Large intestine (tissue), 3 donors: ENCODE results near the gene DERA. TPM values are rescaled to one million over a fixed set of nuclear protein-coding genes. Genes with fewer than 3 reads are reported as not detected.
A peak's percentile ranks its signal among the peaks of the same experiment; 100 is the strongest.
"Not testable (repeated sequence)": the region's sequence is repeated elsewhere in the genome, so short reads cannot be mapped to it uniquely, and the experiment has no call there.

Source experiments
- DNase-seq, 2 donors: peaks; one replicate each; pipeline versions ENCODE4 v3.0.0 to v3.0.0-alpha.2; 2013
- H3K27ac ChIP-seq: one replicate; pipeline ENCODE4 v1.5.1; 2013; ENCODE audit warnings: low read length
- H3K27me3 ChIP-seq: 2 replicates; pipeline ENCODE4 v1.6.1; 2013; ENCODE audit warnings: low read length; ENCODE audit not compliant: control insufficient read depth, insufficient read depth
- H3K36me3 ChIP-seq: 2 replicates; pipeline ENCODE4 v1.6.1; 2013; ENCODE audit warnings: low read length; ENCODE audit not compliant: control insufficient read depth, insufficient read depth
- H3K4me1 ChIP-seq: one replicate; pipeline ENCODE4 v1.6.1; 2013; ENCODE audit warnings: low read length; ENCODE audit not compliant: control insufficient read depth, insufficient read depth
- H3K4me3 ChIP-seq: one replicate; pipeline ENCODE4 v1.5.1; 2013; ENCODE audit warnings: low read length
- H3K9me3 ChIP-seq: one replicate; pipeline ENCODE4 v1.6.1; 2013; ENCODE audit warnings: mild to moderate bottlenecking, low read depth, low read length, moderate library complexity; ENCODE audit not compliant: control insufficient read depth
- WGBS: methylation state at CpG from one replicate; pipeline ENCODE4 v1.1.5; 2013; ENCODE audit warnings: low lambda C conversion rate; ENCODE audit not compliant: insufficient coverage; 5-methylcytosine and 5-hydroxymethylcytosine counted together
- polyA plus RNA-seq: library from polyadenylated mRNA; unstranded; fragments of 120-200 nt; gene quantifications from one replicate; pipeline ENCODE4 v1.2.1, GENCODE V29; 2013

The DERA gene
- polyA plus RNA-seq, 1 donor, result 68.0 TPM

GRCh38 chr12:15997910-15998309 is 86.8 kb downstream of the DERA start:
- peaks cover 16% of the 10 kb centered on the region for H3K4me1 ChIP-seq
- no peak overlapping the region for H3K4me3 ChIP-seq
- H3K36me3 ChIP-seq, result peaks cover 12% of the 10 kb centered on the region
- H3K27ac ChIP-seq, result no peak overlapping the region
- no peaks in the 10 kb centered on the region for H3K27me3 ChIP-seq
- no CpG with 5 or more reads among the region's 2 CpGs for WGBS
- H3K9me3 ChIP-seq, result no peaks in the 10 kb centered on the region
- no peak for DNase-seq

- Histone ChIP-seq H3K4me1 (peaks cover 3% of the 10 kb centered on the region), H3K27ac (no peak overlapping the region), H3K36me3 (peaks cover 31% of the 10 kb centered on the region), H3K27me3 (no peaks in the 10 kb centered on the region), H3K4me3 (no peak overlapping the region), H3K9me3 (no peaks in the 10 kb centered on the region)
- DNase-seq, result no peak
Observed at GRCh38 chr12:16002880-16003279, 91.7 kb downstream of the DERA start.

- H3K4me3 ChIP-seq, result no peak overlapping the region
- DNase-seq, result no peak
Observed at GRCh38 chr12:16003460-16003859, 92.3 kb downstream of the DERA start.

GRCh38 chr12:16006752-16007151 is 95.6 kb downstream of the DERA start:
- Histone ChIP-seq H3K4me1 (peaks cover 3% of the 10 kb centered on the region), H3K27me3 (no peaks in the 10 kb centered on the region), H3K36me3 (peaks cover 20% of the 10 kb centered on the region), H3K4me3 (no peak overlapping the region), H3K9me3 (no peaks in the 10 kb centered on the region), H3K27ac (no peak overlapping the region)
- DNase-seq, result no peak
- 100% methylated on average over 1 of the region's 4 CpGs for WGBS

More at GRCh38 chr12:16003460-16003859, 92.3 kb downstream of the DERA start:
- no peaks in the 10 kb centered on the region for H3K27me3 ChIP-seq
- no peaks in the 10 kb centered on the region for H3K9me3 ChIP-seq
- H3K36me3 ChIP-seq, result peaks cover 27% of the 10 kb centered on the region
- 100% methylated on average over 1 of the region's 3 CpGs for WGBS
- H3K4me1 ChIP-seq, result peaks cover 3% of the 10 kb centered on the region
- H3K27ac ChIP-seq, result no peak overlapping the region

- Histone ChIP-seq H3K9me3 (no peaks in the 10 kb centered on the region), H3K36me3 (peaks cover 19% of the 10 kb centered on the region), H3K27me3 (no peaks in the 10 kb centered on the region), H3K27ac (peak overlapping the region; percentile 5), H3K4me1 (no peaks in the 10 kb centered on the region), H3K4me3 (no peak overlapping the region)
- DNase-seq, result peak in 1 of 2 donors; percentile 51
- 75% methylated on average over 1 of the region's 7 CpGs for whole genome bisulfite sequencing
Observed at GRCh38 chr12:16008421-16008824, 97.3 kb downstream of the DERA start.

GRCh38 chr12:16012117-16012516 is 101.0 kb downstream of the DERA start:
- H3K27ac ChIP-seq, result no peak overlapping the region
- DNase-seq, result peak; percentile 8 to 51

GRCh38 chr12:16013722-16014121 is 102.6 kb downstream of the DERA start:
- H3K4me1 ChIP-seq, H3K4me3 ChIP-seq, H3K27ac ChIP-seq, DNase-seq, H3K27me3 ChIP-seq: not testable (repeated sequence)
- peaks cover 13% of the 10 kb centered on the region for H3K36me3 ChIP-seq
- WGBS, result no CpG with 5 or more reads among the region's 1 CpG
- H3K9me3 ChIP-seq, result peaks cover 10% of the 10 kb centered on the region

More at GRCh38 chr12:16012117-16012516, 101.0 kb downstream of the DERA start:
- Histone ChIP-seq H3K4me1 (no peaks in the 10 kb centered on the region), H3K9me3 (peaks cover 10% of the 10 kb centered on the region), H3K4me3 (no peak overlapping the region), H3K27me3 (no peaks in the 10 kb centered on the region), H3K36me3 (peaks cover 13% of the 10 kb centered on the region)

- not testable (repeated sequence) for H3K27me3 ChIP-seq, DNase-seq, H3K4me3 ChIP-seq, H3K4me1 ChIP-seq, H3K27ac ChIP-seq
- Histone ChIP-seq H3K9me3 (peaks cover 10% of the 10 kb centered on the region), H3K36me3 (peaks cover 13% of the 10 kb centered on the region)
- WGBS, result no CpG with 5 or more reads among the region's 6 CpGs
Observed at GRCh38 chr12:16014394-16014793, 103.3 kb downstream of the DERA start.

- Histone ChIP-seq H3K36me3 (peaks cover 21% of the 10 kb centered on the region), H3K4me3 (no peak overlapping the region), H3K27me3 (no peaks in the 10 kb centered on the region), H3K4me1 (peaks cover 7% of the 10 kb centered on the region), H3K27ac (no peak overlapping the region), H3K9me3 (peaks cover 18% of the 10 kb centered on the region)
- WGBS, result no CpG with 5 or more reads among the region's 3 CpGs
- DNase-seq, result no peak
Observed at GRCh38 chr12:16016748-16017147, 105.6 kb downstream of the DERA start.

- peaks cover 25% of the 10 kb centered on the region for H3K36me3 ChIP-seq
- no peak overlapping the region for H3K4me3 ChIP-seq
- 100% methylated on average over 1 of the region's 2 CpGs for WGBS
- H3K4me1 ChIP-seq, result peaks cover 19% of the 10 kb centered on the region
- DNase-seq, result no peak
- peaks cover 18% of the 10 kb centered on the region for H3K9me3 ChIP-seq
- no peaks in the 10 kb centered on the region for H3K27me3 ChIP-seq
- no peak overlapping the region for H3K27ac ChIP-seq
Observed at GRCh38 chr12:16018306-16018705, 107.2 kb downstream of the DERA start.

- Histone ChIP-seq H3K4me3 (no peak overlapping the region), H3K27ac (no peak overlapping the region), H3K27me3 (no peaks in the 10 kb centered on the region), H3K9me3 (peaks cover 19% of the 10 kb centered on the region), H3K4me1 (peaks cover 19% of the 10 kb centered on the region), H3K36me3 (peaks cover 25% of the 10 kb centered on the region)
- no peak for DNase-seq
Observed at GRCh38 chr12:16019136-16019535, 108.0 kb downstream of the DERA start.
